ENCODE data around the gene SPATS2L. TPM values are rescaled to one million over a fixed set of nuclear protein-coding genes. Genes with fewer than 3 reads are reported as not detected.

SPATS2L gene
- total RNA-seq, 4 donors from 2014 or later: 68.1 to 115 (median 94.9) TPM

- ATAC-seq (ENCODE audit: low FRiP score): peak; percentile 77
- no peak for DNase-seq (ENCODE audit: low spot score)
- TF ChIP-seq CTCF (IDR thresholded peaks at IDR 0.05): no peak
These were observed 148.7 kb downstream of the SPATS2L start for GRCh38 chr2:200454927-200455801.

- ATAC-seq (ENCODE audit: low FRiP score): peak; percentile 25
- TF ChIP-seq CTCF (IDR thresholded peaks at IDR 0.05): no peak
These were observed 149.5 kb downstream of the SPATS2L start for GRCh38 chr2:200455958-200456421.

GRCh38 chr2:200456567-200456966 is 150.1 kb downstream of the SPATS2L start:
- ATAC-seq (ENCODE audit: low FRiP score) (no peak), DNase-seq (ENCODE audit: low spot score) (no peak)
- no peak for TF ChIP-seq CTCF (IDR thresholded peaks at IDR 0.05)

More at GRCh38 chr2:200455958-200456421, 149.5 kb downstream of the SPATS2L start:
- DNase-seq (ENCODE audit: low spot score): no peak

- TF ChIP-seq CTCF (IDR thresholded peaks at IDR 0.05): no peak
- no peak for ATAC-seq (ENCODE audit: low FRiP score)
- no peak for DNase-seq (ENCODE audit: low spot score)
These were observed 152.6 kb downstream of the SPATS2L start for GRCh38 chr2:200459101-200459500.

GRCh38 chr2:200461846-200462710 is 155.6 kb downstream of the SPATS2L start:
- no peak for TF ChIP-seq CTCF (IDR thresholded peaks at IDR 0.05)
- ATAC-seq (ENCODE audit: low FRiP score) (peak; percentile 11), DNase-seq (ENCODE audit: low spot score) (no peak)

GRCh38 chr2:200463452-200463851 is 157.0 kb downstream of the SPATS2L start:
- DNase-seq (ENCODE audit: low spot score) (no peak), ATAC-seq (ENCODE audit: low FRiP score) (no peak)
- TF ChIP-seq CTCF (IDR thresholded peaks at IDR 0.05): no peak
